HepG2 (cell line): ENCODE measurements around the gene AGXT. TPM values are rescaled to one million over a fixed set of nuclear protein-coding genes. Genes with fewer than 3 reads are reported as not detected.

Experiments
- AKNA ChIP-seq: sonication (generic); formaldehyde crosslinking; IDR thresholded peaks from 2 replicates; pipeline ENCODE4 v1.4.0; 2020; ENCODE audit warnings: missing genetic modification reagents, borderline replicate concordance
- BRCA1 ChIP-seq: sonication (generic); formaldehyde crosslinking; IDR thresholded peaks from 2 replicates; pipeline ENCODE4 v1.4.0; 2020; ENCODE audit warnings: missing genetic modification reagents
- CAMTA2 ChIP-seq: sonication (generic); formaldehyde crosslinking; IDR thresholded peaks from 2 replicates; pipeline ENCODE4 v1.4.0; 2020; ENCODE audit warnings: mild to moderate bottlenecking, missing genetic modification reagents, borderline replicate concordance
- CENPT ChIP-seq: sonication (generic); formaldehyde crosslinking; IDR thresholded peaks from 2 replicates; pipeline ENCODE4 v1.8.0; 2022; ENCODE audit warnings: low read depth, mild to moderate bottlenecking, moderate library complexity, missing genetic modification reagents
- ELF3 ChIP-seq: IDR thresholded peaks from 2 replicates; pipeline ENCODE4 v1.6.1; 2016; ENCODE audit warnings: missing genetic modification reagents, missing compliant biosample characterization
- FOSL2 ChIP-seq: sonication (generic); formaldehyde crosslinking; IDR thresholded peaks from 2 replicates; pipeline ENCODE4 v1.4.0; 2020; ENCODE audit warnings: missing genetic modification reagents
- ONECUT2 ChIP-seq: sonication (generic); formaldehyde crosslinking; IDR thresholded peaks from 2 replicates; pipeline ENCODE4 v1.4.0; 2020; ENCODE audit warnings: missing genetic modification reagents
- PRMT3 ChIP-seq: sonication (generic); formaldehyde crosslinking; IDR thresholded peaks from 2 replicates; pipeline ENCODE4 v1.8.1; 2022; ENCODE audit warnings: low read depth, mild to moderate bottlenecking, moderate library complexity, missing genetic modification reagents, borderline replicate concordance
- RARA ChIP-seq: IDR thresholded peaks from 2 replicates; pipeline ENCODE4 v1.6.1; 2016; ENCODE audit warnings: missing genetic modification reagents, missing compliant biosample characterization
- RELA ChIP-seq: sonication (generic); formaldehyde crosslinking; IDR thresholded peaks from 2 replicates; pipeline ENCODE4 v1.4.0; 2020; ENCODE audit warnings: missing genetic modification reagents
- TFAP4 ChIP-seq: sonication (generic); IDR thresholded peaks from 2 replicates; pipeline ENCODE4 v1.6.1; 2016; ENCODE audit warnings: low read depth, borderline replicate concordance
- ZNF281 ChIP-seq: sonication (generic); formaldehyde crosslinking; IDR thresholded peaks from 2 replicates; pipeline ENCODE4 v1.4.0; 2020; ENCODE audit warnings: missing genetic modification reagents, borderline replicate concordance
- ZNF33A ChIP-seq: sonication (generic); formaldehyde crosslinking; IDR thresholded peaks from 2 replicates; pipeline ENCODE4 v1.5.1; 2020; ENCODE audit warnings: missing genetic modification reagents, mild to moderate bottlenecking, moderate library complexity, borderline replicate concordance
- ZNF891 ChIP-seq: sonication (generic); formaldehyde crosslinking; IDR thresholded peaks from 2 replicates; pipeline ENCODE4 v1.5.0; 2020; ENCODE audit warnings: mild to moderate bottlenecking, missing genetic modification reagents
- ZUFSP ChIP-seq: sonication (generic); formaldehyde crosslinking; IDR thresholded peaks from 2 replicates; pipeline ENCODE4 v1.9.0; 2021; ENCODE audit warnings: missing genetic modification reagents, mild to moderate bottlenecking, borderline replicate concordance
- polyA plus RNA-seq, 8 experiments: library from polyadenylated mRNA; depleted of rRNA in 3 of 8; stranded (reverse) in 7 of 8; unstranded in 1 of 8; fragments of >200 nt; fragmentation: Illumina TruSeq in 4 of 8; extraction: Trizol in 4 of 8; gene quantifications; 2 replicates each; pipeline versions ENCODE4 v1.2.1 to v1.2.3, GENCODE V29; 2011 to 2016; ENCODE audit warnings: low read depth in 4 of 8, missing spikeins in 1 of 8, mixed read lengths in 1 of 8; ENCODE audit not compliant: insufficient read depth in 1 of 8
- total RNA-seq, 5 experiments: library from RNA; depleted of rRNA; stranded (reverse); fragments of >200 nt; fragmentation: Illumina TruSeq; extraction: Trizol; gene quantifications; 2 replicates each; pipeline ENCODE4 v1.2.3, GENCODE V29; 2016; ENCODE audit warnings: low read depth in 1 of 5

The AGXT gene
- total and polyA plus RNA-seq, 2 of the 13 experiments (the other 11 are each of a cell fraction or from before 2014, with no cell fraction given) = 41.9 to 96.1 TPM

- TF ChIP-seq ZUFSP (CRISPR knock-in tag) (no peak), RARA (peak; percentile 90), AKNA (CRISPR knock-in tag) (no peak), ZNF891 (no peak; the same call in 1 of the 2 replicates), FOSL2 (CRISPR knock-in tag) (peak; percentile 71), BRCA1 (CRISPR knock-in tag) (peak; percentile 90; the same call in 1 of the 2 replicates), RELA (CRISPR knock-in tag) (0 out of 2 replicates have a peak, but pooled peaks have one; percentile 84), CAMTA2 (CRISPR knock-in tag) (peak; percentile 35; the same call in 1 of the 2 replicates), PRMT3 (CRISPR knock-in tag) (peak; percentile 68; the same call in 1 of the 2 replicates), ONECUT2 (CRISPR knock-in tag) (no peak), ZNF33A (no peak), ELF3 (CRISPR knock-in tag) (peak; percentile 96), CENPT (CRISPR knock-in tag) (peak; percentile 66; the same call in 1 of the 2 replicates), ZNF281 (CRISPR knock-in tag) (no peak; the same call in 1 of the 2 replicates), TFAP4 (peak; percentile 90; the same call in 1 of the 2 replicates)
These were observed 5.4 kb downstream of the AGXT start (continued) for GRCh38 chr2:240873805-240874714.
